Measurements from ENCODE around the gene GPR107.

Gene GPR107

DNA sequence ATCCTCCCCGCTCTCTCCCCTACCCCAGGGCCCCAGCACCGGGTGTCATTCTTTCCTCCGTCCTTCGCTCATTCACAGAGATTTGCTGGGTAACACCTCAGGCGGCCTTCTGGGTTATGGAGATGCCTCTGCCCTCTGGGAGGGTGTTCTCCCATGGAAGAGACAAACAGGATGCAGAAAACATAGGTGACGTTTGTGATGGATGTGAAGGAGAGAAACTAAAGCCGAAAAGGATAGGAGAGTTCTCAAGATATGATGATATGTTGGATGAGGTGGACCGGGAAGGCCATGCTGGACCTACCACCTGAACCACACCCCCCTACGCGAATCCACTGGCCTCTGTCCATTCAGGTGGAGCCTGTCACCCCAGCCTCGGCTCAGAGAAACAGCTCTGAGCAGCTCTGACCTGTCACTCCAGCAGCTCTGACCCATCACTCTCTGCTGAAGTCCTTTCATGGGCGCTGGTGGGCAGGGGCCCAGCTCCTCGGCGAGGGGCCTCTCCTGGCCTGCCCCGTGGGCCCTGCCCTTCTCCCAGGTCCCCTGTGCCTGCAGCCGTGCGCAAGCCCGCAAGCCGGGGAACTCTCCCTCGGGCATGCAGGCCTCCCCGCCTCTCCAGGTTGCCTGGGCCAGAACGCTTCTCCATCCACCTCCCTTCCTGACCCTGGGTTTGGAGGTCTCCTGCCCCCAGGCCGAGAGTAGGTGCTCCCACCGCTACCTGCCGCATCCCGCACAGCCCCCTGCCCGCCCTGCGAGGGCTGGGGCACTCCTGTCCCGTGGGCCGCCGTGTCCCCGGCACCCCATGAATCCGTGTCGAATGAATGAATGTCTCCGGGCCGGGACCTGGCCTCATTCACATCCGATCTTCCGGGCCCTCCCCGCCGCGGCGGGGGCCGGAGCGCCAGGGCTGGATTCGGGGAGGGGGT is 117.8 kb downstream of the GPR107 start:
- no peak for DNase-seq

DNA sequence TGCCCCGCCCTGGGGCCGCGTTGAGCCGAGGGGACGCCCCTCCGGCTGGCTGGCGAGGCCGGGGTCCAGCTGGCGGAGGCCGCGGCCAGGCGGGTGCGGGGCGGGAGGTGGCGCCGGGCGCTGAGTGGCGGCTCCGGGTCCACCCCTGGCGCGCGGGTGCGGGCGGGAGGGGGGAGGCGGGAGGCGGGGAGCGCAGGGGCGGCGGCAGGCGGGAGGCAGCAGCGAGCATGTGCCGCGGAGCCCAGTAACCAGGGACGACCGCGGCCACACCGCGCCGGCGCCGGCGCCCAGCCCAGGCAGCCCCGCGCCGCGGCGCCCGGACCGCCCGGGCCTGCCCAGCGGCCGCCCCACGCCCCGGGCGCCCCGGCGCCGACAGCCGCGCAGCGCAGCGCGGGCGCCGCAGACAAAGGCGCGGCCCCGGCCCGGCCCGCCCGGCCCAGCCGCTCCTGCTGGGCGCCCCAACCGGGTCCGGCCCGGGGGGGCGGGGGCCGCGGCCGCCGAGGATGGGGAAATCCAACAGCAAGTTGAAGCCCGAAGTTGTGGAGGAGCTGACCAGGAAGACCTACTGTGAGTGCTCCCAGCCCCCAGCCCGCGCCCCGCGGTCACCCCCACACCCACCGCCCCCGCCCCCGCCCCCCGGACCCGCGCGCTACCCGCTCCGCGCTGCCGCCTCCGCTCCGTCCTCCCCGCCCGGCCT is 118.6 kb downstream of the GPR107 start, which contains the start of gene NCS1:
Gene NCS1 (plus strand): TSS at position 244 of the 697 bp plus-strand sequence. CDS start 260 bp downstream, at position 504.
- peak; percentile 79 for DNase-seq

DNA sequence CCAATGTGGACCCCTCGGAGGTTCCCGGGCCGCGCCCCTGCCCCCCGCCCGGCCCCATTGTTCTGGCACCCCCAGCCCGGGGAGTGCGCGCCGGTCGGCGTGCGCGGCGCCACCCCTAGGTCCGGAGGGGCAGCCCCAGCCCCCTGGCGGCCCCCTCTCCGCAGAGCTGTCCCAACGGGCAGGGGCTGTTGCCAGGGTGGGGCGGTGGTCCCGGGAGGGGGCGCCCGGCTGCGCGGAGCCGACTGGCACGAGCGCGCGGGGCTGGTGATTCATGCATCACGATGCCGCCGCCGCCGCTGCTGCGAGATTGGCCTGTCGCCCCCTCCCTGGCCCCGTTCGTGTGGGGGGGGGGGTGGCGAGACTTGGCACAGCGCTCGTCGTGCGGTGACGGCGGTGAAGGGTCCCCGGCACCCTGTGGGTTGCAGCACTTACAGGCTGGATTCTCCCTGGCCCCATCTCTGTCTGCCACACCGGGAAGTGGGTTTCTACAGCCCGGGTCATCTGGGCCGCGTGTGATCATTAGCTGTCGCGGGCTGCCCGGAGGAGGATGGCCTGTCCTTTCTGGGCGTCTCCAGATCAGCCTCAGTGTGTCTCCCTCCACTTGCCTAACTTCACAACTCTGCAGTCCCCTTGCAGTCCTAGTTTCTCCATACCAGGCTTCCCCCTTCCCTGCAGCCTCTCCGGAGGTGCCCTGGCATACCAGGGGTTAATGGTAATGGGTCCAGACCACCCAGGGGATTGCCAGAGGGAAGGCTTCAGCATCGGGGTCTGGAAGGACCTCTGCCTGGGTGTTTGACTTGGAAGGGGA is 119.4 kb downstream of the GPR107 start:
- peak; percentile 39 for DNase-seq

DNA sequence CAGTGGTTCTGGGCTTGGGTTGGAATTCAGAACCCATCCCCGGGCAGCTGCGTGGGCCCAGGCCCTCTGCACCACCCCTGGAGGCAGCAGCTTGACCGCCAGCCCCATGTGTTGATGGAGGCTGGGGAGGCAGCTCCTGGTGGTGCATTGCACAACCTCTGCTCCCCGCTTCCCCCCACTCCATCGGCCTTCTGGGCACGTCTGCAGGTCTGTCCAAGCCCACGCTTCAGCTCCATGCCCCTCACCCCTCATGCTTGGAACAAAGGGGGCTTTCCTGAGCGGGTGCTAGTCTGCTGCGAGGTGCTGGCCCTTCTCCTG is 119.9 kb downstream of the GPR107 start:
- no peak for DNase-seq

DNA sequence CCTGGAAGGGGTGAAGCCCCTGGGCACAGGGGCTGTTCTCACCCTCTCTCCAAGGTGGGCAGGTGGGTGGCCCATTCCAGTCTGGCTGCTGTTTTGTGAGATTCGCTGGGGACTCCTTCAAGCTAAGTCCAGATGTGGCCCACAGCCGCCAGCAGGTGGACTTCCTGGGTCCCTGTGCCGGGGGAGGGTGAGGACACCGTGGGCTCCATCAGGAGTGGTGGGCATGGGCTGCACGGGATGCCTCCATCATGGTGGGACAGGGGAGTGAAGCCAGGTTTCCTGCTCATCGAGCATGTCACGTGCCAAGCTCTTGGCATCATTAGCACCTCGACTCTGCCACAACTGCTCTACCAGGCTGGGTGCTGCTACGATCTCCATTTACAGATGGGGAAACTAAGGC is 120.3 kb downstream of the GPR107 start:
- DNase-seq, result no peak

DNA sequence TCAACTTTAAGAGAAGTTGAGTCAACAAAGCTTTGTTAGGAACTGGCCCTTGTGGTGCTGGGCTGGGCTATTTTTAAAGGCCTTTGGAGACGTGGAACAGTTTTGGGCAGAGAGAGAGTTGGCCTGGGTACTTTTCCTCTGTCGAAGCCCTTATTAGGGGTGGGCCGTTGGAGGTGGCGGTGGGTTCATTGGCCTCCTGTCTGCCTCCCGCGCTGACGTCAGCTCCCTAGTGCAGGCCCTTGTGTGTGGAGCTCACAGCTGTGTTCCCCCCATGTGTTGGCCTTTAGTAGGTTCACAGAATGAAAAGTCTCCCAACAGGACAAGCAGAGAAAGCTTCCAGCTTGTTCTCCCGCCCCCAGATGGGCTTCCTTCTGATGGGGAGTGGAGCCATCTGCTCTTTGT is 121.2 kb downstream of the GPR107 start:
- DNase-seq, result no peak

DNA sequence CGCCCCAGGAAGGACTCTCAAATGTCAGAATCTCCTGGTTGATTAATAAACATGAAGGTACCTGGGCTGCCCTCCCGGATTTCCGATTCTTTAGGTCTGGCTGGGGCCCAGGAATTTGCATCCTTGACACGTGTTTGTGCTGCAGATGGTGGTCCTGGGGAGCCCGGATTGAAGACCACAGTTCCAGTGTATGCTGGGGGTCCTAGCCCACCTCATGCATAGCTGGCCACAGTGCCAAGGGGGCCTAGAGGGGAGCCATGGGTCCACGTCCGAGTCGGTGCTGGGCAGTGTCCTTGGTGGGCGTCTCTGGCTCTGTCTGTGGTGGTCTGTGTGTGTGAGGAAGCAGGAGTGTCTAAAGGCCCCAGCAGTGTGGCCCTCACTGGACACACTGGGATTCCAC is 121.6 kb downstream of the GPR107 start:
- DNase-seq, result no peak

DNA sequence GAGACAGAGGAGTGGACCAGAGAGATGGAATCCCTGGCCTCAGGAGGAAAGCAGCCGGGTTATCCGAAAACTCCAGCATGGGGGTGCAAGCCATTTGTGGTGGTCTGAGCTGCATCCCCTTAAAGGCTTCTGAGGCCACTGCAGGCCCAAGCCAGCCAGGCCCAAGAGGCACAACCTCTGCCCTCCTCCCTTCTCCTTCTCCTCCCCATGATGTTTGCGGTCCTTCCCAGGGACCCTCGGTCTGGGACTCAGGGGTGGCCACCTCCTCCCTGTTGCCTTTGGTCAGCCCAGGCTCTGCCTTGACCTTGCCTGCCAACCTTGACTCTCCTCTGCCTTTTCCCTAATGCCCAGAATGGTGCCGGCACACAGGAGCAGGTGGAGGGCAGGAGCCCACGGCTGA is 123.1 kb downstream of the GPR107 start:
- no peak for DNase-seq

DNA sequence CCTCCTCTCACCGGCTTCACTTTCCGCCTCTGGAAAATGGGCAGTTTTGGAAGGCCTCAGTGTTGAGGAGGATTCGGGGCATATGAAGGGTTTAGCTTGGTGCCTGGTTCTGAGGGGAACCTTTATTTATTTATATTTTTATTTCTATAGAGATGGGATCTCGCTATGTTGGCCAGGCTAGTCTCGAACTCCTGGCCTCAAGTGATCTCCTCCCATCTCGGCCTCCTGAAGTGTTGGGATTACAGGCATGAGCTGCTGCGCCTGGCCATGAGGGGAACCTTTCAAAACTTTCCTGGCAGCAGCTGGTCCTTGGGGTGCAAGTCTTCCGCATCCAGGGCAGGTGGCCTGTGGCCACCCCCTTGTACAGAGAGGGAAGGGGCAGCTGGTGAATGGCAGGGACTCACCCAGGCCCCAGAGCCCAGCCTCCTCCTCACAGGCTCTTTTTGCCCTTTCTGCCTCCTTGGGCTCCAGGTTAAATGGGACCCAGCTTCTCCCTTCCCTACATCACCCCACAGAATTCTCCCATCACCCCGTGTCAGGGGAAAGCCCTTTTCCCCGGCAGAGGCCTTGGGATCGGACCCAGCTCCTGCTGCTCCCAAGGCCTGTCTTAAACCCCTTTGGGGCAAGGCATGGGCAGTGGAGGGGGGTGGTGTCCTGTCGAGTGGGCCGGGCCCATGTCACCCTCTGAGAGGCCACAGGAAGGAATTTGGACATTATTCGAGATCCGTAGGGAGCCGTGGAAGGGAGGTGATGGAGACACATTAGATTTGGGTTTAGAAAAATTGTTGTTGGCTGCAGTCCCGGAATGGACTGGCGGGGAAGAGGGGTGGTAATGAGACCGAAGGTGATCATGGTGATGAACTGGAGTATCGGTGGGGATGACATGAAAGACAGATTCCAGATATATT is 124.4 kb downstream of the GPR107 start:
- DNase-seq, result no peak

DNA sequence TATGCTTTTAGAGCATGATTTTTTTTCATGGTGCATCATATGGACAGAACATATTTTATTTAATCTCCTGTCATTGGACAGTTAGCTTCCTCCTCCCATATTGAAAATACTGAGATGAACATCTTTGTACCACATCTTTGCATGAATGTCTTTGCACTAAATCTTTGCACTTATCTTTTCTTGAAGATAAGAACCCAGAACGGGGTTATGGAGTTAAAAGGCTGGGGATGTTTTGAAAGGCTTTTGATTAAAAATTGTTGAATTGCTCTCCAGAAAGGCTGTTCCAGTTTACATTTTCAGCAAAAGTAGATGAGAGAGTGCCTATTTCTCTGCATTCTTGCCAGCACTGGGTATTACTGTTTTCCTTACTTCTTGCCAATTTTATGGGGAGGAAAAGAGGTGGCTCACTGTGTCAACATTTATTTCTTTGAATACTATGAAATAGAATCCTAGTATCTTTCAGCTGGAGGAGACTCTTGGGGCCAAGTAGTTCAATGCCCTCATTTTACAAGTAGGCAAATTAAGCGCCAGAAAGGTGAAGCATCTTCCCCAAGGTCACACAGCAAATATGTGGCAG is 125.7 kb downstream of the GPR107 start:
- DNase-seq, result no peak

DNA sequence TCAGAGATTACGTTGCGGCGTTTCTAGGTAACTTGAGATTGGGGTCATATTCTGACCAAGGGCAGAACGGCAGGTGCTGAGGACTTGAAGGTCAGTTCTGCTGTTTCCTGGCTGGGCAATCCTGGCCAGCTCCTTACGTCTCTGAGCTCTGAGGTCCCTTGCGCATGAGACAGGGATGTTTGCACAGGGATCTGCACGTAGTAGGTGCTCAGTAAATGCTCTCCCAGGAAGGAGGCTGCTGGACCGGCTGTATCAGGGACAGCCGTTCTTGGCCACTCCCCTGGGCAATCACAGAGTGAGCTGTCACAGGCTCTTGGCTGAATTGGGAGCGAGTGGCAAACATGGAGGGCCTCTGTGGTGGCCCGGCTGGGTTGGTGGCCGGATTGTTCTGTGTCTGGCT is 126.8 kb downstream of the GPR107 start:
- no peak for DNase-seq

DNA sequence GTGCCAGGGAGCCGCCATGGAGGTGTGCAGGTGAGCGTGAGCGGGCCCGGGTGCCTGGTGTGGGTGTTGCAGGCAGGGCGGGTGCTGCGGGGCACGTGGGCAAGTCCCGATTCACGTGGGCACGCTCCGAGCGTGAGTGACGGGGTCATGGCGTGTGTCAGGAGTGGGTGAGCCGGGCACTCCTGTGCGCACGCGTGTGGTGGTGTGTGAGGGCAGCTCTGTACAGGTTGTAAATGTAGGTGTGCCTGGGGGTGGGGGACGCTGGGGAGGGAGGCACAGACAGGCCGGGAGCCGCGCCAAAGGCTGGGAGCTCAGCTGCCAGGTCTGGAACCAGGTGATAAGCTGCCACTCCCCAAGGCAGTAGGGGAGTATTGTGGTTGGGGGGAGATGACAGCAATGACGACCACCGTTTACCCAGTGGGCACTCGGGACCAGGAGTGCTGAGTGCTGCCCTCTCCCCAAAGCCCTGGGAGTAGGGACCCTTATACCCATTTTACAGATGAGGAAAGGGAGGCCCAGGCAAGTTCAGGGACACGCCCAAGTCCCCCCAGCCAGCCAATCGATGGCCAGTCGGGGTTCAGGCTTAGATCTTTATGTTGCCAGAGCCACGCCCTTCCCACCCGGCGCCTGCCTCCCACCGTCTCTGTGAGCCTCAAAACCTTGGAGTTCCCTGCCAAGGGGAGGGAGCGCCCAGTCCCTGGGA is 128.1 kb downstream of the GPR107 start:
- no peak for DNase-seq

DNA sequence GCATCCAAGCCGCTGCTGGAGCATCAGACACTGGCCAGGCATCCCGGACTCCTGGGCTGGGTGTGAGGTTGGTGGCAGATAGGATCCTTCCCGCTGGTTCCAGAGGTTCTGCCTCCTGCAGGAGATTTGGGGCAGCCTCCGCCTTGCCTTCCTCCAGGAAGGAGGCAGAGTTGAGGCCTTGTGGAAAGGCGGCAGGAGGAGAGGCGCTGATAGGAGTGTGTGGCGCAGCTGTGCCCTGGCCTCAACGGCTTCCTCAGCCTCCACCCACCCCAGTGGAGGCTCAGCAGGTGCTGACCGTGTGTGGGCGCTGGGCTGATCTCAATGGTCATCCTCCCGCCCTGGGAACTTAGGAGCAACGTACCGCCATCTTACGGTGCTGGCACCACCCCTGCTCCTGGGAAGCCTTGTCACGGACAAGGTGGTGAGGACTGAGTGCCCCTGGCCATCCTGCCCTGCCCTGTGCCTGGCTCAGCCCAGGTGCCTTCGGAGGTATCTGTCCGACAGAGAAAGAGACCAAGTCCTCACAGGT is 128.7 kb downstream of the GPR107 start:
- no peak for DNase-seq

DNA sequence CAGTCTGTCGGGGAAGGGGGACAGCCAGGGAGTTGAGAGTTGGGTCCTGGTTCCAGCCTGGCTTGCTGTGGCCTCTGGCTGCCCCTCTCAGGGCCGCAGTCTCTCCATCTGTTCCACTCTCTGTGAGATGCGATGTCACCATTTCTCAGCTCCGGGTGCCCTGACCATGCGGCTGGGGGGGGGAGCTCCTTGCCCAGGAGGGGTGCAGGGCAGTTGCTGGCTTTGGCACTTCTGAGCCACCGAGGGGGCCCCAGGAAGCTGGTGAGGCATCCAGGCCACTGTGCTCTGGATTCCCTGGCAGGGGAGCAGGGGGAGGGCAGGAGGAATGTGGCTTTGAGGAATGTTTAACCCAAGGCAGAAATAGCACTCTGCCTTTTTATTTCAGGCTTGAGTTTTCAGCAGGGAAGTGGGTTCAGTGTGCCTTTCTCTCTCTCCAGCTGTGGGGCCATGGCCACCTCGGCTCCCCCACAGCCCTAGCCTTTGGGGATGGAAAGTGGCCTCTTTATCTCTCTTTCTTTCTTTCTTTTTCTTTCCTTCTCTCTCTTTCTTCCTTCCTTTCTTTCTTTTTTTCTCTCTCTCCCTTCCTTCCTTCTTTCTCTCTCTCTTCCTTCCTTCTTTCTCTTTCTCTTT is 129.5 kb downstream of the GPR107 start:
- DNase-seq, result no peak

DNA sequence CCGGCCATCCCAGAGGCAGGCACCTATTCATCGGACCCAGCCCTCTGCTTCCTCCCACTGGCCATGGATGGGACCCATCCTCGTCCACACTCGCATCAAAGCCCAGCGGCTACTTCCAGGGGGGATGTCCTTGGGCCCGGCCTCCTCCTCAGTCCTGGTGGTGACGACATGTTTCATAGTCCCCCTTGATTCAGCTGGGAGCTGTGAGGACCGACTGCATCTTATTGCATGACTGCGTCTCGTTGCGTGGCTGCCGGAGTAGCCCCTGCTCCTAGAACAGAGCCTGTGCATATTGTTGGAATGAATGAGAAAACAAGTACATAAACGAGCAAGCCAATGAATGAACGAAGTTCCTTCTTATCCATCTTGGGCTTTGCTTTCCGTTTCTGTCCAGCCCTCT is 131.3 kb downstream of the GPR107 start:
- no peak for DNase-seq

DNA sequence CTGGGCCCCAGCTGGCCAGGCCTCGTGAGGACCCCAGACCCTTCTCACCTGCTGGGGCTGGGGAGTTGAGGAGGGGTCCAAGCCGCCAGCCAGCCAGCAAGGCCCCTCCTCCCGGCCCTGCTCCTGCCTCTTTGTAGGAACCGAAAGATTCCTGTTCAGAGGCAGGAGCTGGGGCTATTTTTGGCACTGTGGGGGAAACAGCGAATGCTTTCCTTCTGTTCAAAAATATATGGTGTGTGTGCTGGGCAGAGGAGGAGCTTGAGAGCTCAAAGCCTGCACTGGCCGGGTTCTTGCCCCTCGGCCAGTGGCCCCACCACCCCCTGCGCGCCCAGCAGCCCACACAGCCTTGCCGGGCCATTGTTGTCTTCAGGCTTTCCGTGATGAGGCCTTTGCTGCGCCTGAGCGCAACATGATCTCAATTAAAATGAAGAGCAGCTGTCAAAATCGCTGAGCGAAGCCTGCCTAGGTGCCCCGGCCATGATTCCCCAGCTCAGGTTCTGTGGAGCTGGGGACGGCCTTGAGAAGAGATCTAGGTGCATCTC is 131.9 kb downstream of the GPR107 start:
- DNase-seq, result peak; percentile 39

DNA sequence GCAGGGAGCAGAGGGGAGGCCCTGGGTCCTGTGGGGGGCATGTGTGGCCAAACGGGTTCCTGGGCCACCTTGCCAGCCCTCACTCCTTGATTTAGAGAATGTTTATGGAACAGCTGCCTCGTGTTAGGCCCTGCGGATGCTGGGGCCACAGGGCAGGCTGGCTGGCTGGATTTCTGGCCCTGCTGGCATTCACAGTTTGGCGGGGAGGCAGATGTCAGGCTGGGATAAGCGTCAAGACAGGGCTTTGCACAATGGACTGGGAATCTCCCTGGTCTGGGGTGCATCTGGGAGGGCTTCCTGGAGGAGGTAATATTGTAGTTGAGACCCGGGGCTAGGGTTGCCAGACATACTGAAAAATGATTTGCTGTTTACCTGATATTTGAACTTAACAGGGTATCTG is 132.3 kb downstream of the GPR107 start:
- DNase-seq, result peak; percentile 39

DNA sequence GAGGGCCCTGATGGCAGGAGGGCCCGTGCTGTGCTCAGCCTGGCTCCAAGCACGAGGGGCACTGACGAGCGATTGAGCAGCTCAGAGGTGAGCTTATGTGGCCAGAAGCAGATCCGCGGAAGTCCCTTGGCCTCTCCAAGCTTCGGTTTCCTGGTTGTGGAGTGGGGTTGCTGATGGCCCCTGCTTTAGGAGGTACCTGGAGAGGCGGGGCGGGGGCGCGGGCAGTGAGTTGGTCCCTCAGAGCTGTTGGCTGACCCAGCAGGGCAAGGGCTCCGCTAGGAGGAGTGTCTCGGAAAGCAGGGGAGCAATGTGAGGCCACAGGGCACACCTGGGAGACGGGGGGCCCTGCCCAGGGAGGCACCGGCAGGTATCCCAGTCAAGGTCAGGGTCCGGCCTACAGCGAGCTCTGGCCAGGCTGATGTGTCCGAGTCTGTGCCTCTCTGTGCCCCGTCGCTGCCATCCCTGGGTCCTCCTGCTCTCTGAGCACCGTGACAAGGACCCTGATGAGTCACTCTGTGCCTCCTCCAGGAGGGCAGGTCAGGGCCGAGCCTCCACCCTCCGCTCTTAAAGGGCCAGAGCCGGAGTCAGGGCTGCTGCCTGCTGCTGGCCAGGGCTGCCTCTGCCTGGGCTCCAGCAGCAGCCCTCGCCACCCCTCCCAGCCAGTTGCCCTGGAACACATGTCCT is 133.3 kb downstream of the GPR107 start:
- no peak for DNase-seq

DNA sequence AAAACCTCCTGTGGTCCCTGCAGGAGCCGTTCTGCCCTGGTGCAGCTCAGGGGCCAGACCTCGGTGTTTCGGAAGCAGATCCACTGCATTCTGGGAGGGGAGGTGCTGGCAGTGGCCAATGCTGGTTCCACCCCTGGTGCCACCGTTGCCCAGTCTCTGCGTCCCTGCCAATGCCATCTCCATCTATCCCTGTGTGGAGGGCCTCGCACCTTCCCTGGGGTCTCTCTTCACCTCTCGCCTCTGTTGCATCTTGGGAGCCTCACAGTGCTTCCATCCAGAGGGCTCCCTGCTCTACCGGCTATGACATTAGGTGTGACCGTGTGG is 133.8 kb downstream of the GPR107 start:
- DNase-seq, result no peak
